Liver (tissue), 9 donors: ENCODE measurements around the gene COL1A2. TPM values are rescaled to one million over a fixed set of nuclear protein-coding genes. Genes with fewer than 3 reads are reported as not detected.

Experiments
- DNase-seq: peaks from one replicate; pipeline ENCODE4 v3.0.0-alpha.2; 2017; ENCODE audit warnings: low spot score
- H3K27ac ChIP-seq, 2 donors: one replicate each; pipeline ENCODE4 v1.7.0; 2013; ENCODE audit warnings: inconsistent platforms in 2 of 2, low read length in 2 of 2, control low read depth in 1 of 2, low read depth in 1 of 2, mild to moderate bottlenecking in 1 of 2
- H3K27me3 ChIP-seq, 4 donors: one replicate each; pipeline versions ENCODE4 v1.6.1 to v1.7.0; 2013; ENCODE audit warnings: low read length in 3 of 4, inconsistent platforms in 1 of 4, mild to moderate bottlenecking in 1 of 4, moderate library complexity in 1 of 4; ENCODE audit not compliant: control insufficient read depth in 4 of 4, insufficient read depth in 4 of 4
- H3K36me3 ChIP-seq, 4 donors: one replicate each; pipeline versions ENCODE4 v1.6.1 to v1.7.0; 2013; ENCODE audit warnings: low read length in 3 of 4, mild to moderate bottlenecking in 3 of 4, low read depth in 1 of 4, moderate library complexity in 1 of 4; ENCODE audit not compliant: control insufficient read depth in 4 of 4, insufficient read depth in 3 of 4
- H3K4me1 ChIP-seq, 4 donors: one replicate each; pipeline versions ENCODE4 v1.6.1 to v1.7.0; 2013; ENCODE audit warnings: low read length in 3 of 4, mild to moderate bottlenecking in 3 of 4, moderate library complexity in 1 of 4; ENCODE audit not compliant: control insufficient read depth in 4 of 4, insufficient read depth in 4 of 4
- H3K4me3 ChIP-seq, 3 donors: one replicate each; pipeline versions ENCODE4 v1.6.1 to v1.7.0; 2013; ENCODE audit warnings: low read length in 3 of 3, control low read depth in 1 of 3, low read depth in 1 of 3, mild to moderate bottlenecking in 1 of 3
- H3K9ac ChIP-seq, 2 donors: one replicate each; pipeline ENCODE4 v1.7.0; 2013; ENCODE audit warnings: low read length in 2 of 2, mild to moderate bottlenecking in 2 of 2, moderate library complexity in 2 of 2, control low read depth in 1 of 2, low read depth in 1 of 2
- H3K9me3 ChIP-seq, 4 donors: one replicate each; pipeline versions ENCODE4 v1.6.1 to v1.7.0; 2013; ENCODE audit warnings: low read length in 3 of 4; ENCODE audit not compliant: control insufficient read depth in 4 of 4
- FOXA2 ChIP-seq: IDR thresholded peaks from 2 replicates; pipeline ENCODE4 v1.6.1; 2016; ENCODE audit warnings: antibody characterized with exemption
- GABPA ChIP-seq, 2 donors: IDR thresholded peaks in 1 of 2; conservative IDR thresholded peaks in 1 of 2; 2 replicates each; pipeline ENCODE4 v1.6.1; 2016; ENCODE audit warnings: antibody characterized with exemption in 2 of 2, mild to moderate bottlenecking in 1 of 2, moderate library complexity in 1 of 2
- NR2F2 ChIP-seq: IDR thresholded peaks from 2 replicates; pipeline ENCODE4 v1.6.1; 2016; ENCODE audit warnings: antibody characterized with exemption
- RAD21 ChIP-seq, 2 donors: IDR thresholded peaks; 2 replicates each; pipeline ENCODE4 v1.6.1; 2016; ENCODE audit warnings: antibody characterized with exemption in 2 of 2, mild to moderate bottlenecking in 2 of 2
- RXRA ChIP-seq, 2 donors: IDR thresholded peaks; 2 replicates each; pipeline ENCODE4 v1.6.1; 2017 to 2018; ENCODE audit warnings: antibody characterized with exemption in 2 of 2, mild to moderate bottlenecking in 1 of 2
- TAF1 ChIP-seq: conservative IDR thresholded peaks from 2 replicates; pipeline ENCODE4 v1.6.1; 2016; ENCODE audit warnings: antibody characterized with exemption, mild to moderate bottlenecking
- YY1 ChIP-seq: IDR thresholded peaks from 2 replicates; pipeline ENCODE4 v1.6.1; 2016; ENCODE audit warnings: antibody characterized with exemption, mild to moderate bottlenecking
- WGBS: extraction: QIAGEN DNeasy Blood & Tissue Kit; methylation state at CpG from one replicate; pipeline ENCODE4 v1.1.7; 2013; 5-methylcytosine and 5-hydroxymethylcytosine counted together
- polyA plus RNA-seq, 2 donors: library from polyadenylated mRNA; stranded (reverse) in 1 of 2; unstranded in 1 of 2; fragments of 200-250 nt in 1 of 2; fragments of >200 nt in 1 of 2; fragmentation: Nextera tagmentation in 1 of 2; extraction: Ambion mirVana in 1 of 2; gene quantifications; one replicate each; pipeline versions ENCODE4 v1.2.1 to v1.2.3, GENCODE V29; 2013 to 2015
- total RNA-seq, 2 donors: library from RNA; depleted of rRNA; stranded (reverse); fragments of >200 nt; gene quantifications; one replicate each; pipeline ENCODE4 v1.2.3, GENCODE V29; 2014
- TF ChIP-seq, protein P1 (sequence below): IDR thresholded peaks from 2 replicates; pipeline ENCODE4 v1.6.1; 2016; ENCODE audit warnings: antibody characterized with exemption, mild to moderate bottlenecking
- TF ChIP-seq, protein P2 (sequence below): IDR thresholded peaks from 2 replicates; pipeline ENCODE4 v1.6.1; 2016; ENCODE audit warnings: antibody characterized with exemption
- donor health status: healthy.
- donor health status: healthy.
- donor health status: healthy.
- donor health status: healthy.
- donor health status: healthy.

The COL1A2 gene
- total RNA-seq = 10 to 100 TPM; 35.0 to 86.2 TPM
- polyA plus RNA-seq = 10 to 100 TPM; 11.5 to 49.1 TPM

DNA sequence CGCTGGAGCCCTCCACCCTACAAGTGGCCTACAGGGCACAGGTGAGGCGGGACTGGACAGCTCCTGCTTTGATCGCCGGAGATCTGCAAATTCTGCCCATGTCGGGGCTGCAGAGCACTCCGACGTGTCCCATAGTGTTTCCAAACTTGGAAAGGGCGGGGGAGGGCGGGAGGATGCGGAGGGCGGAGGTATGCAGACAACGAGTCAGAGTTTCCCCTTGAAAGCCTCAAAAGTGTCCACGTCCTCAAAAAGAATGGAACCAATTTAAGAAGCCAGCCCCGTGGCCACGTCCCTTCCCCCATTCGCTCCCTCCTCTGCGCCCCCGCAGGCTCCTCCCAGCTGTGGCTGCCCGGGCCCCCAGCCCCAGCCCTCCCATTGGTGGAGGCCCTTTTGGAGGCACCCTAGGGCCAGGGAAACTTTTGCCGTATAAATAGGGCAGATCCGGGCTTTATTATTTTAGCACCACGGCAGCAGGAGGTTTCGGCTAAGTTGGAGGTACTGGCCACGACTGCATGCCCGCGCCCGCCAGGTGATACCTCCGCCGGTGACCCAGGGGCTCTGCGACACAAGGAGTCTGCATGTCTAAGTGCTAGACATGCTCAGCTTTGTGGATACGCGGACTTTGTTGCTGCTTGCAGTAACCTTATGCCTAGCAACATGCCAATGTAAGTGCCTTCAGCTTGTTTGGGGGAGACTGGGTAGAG, at the start of gene COL1A2:
COL1A2 (plus strand) TSS at position 459 of the 704 bp plus-strand sequence; CDS start at position 596, 137 bp downstream.
- no peaks in the 10 kb centered on the region for H3K36me3 ChIP-seq
- 5% methylated on average over 32 of the region's 32 CpGs for WGBS
- no peaks in the 10 kb centered on the region for H3K9me3 ChIP-seq
- H3K4me1 ChIP-seq = peaks cover 0 to 5% (median 2%) of the 10 kb centered on the region in 4 donors
- TF ChIP-seq, protein P1, sequence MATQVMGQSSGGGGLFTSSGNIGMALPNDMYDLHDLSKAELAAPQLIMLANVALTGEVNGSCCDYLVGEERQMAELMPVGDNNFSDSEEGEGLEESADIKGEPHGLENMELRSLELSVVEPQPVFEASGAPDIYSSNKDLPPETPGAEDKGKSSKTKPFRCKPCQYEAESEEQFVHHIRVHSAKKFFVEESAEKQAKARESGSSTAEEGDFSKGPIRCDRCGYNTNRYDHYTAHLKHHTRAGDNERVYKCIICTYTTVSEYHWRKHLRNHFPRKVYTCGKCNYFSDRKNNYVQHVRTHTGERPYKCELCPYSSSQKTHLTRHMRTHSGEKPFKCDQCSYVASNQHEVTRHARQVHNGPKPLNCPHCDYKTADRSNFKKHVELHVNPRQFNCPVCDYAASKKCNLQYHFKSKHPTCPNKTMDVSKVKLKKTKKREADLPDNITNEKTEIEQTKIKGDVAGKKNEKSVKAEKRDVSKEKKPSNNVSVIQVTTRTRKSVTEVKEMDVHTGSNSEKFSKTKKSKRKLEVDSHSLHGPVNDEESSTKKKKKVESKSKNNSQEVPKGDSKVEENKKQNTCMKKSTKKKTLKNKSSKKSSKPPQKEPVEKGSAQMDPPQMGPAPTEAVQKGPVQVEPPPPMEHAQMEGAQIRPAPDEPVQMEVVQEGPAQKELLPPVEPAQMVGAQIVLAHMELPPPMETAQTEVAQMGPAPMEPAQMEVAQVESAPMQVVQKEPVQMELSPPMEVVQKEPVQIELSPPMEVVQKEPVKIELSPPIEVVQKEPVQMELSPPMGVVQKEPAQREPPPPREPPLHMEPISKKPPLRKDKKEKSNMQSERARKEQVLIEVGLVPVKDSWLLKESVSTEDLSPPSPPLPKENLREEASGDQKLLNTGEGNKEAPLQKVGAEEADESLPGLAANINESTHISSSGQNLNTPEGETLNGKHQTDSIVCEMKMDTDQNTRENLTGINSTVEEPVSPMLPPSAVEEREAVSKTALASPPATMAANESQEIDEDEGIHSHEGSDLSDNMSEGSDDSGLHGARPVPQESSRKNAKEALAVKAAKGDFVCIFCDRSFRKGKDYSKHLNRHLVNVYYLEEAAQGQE = peak; percentile 40
- no peak for TF ChIP-seq RXRA (IDR thresholded peaks at IDR 0.05)
- peak within 1 kb of the TSS in 1 of 3 donors; percentile 21 for H3K4me3 ChIP-seq
- peak within 1 kb of the TSS; percentile 48 to 78 for H3K27ac ChIP-seq
- DNase-seq = no peak
- H3K27me3 ChIP-seq = peaks cover 0 to 10% (median 0%) of the 10 kb centered on the region in 4 donors
- H3K9ac ChIP-seq = no peak within 1 kb of the TSS

DNA sequence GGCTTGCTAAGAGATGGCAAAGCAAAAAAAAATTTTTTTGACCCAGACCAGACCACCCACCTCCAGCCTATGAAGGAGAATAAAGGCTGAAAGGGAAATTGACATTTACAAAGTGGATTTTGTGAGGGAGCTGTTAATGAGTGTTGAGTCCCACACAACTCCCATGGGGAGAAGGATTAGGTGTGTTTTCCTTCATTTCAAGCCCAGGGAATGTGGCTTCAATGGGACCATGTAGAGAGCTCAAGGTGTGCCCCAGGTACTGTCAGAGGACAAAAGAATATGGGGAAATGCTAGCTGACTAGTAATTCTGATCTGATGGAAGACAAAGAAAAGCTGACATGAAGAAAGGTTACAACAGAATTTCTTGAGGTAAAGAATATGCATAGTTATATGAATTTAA, 48.8 kb upstream of the COL1A2 start:
- TF ChIP-seq, protein P2, sequence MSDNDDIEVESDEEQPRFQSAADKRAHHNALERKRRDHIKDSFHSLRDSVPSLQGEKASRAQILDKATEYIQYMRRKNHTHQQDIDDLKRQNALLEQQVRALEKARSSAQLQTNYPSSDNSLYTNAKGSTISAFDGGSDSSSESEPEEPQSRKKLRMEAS = no peak
- no peak for TF ChIP-seq TAF1
- no peak for TF ChIP-seq YY1
- no peak for TF ChIP-seq GABPA (IDR thresholded peaks at IDR 0.05 in 1 of 2, conservative IDR thresholded peaks at IDR 0.05 in 1 of 2)
- TF ChIP-seq NR2F2 = no peak
- no peak for TF ChIP-seq FOXA2
- no peak overlapping the region for H3K27ac ChIP-seq
- no peak overlapping the region for H3K9ac ChIP-seq
- no peaks in the 10 kb centered on the region for H3K27me3 ChIP-seq
- no peaks in the 10 kb centered on the region for H3K9me3 ChIP-seq
- DNase-seq = no peak
- no peak overlapping the region for H3K4me3 ChIP-seq
- H3K4me1 ChIP-seq = no peaks in the 10 kb centered on the region
- H3K36me3 ChIP-seq = no peaks in the 10 kb centered on the region

- no peak for DNase-seq
- H3K9ac ChIP-seq = no peak overlapping the region
- H3K9me3 ChIP-seq = no peaks in the 10 kb centered on the region
- H3K27ac ChIP-seq = no peak overlapping the region
- no peaks in the 10 kb centered on the region for H3K27me3 ChIP-seq
- no peaks in the 10 kb centered on the region for H3K36me3 ChIP-seq
- no peaks in the 10 kb centered on the region for H3K4me1 ChIP-seq
- TF ChIP-seq NR2F2 = no peak
- peak in 1 of 2 donors; percentile 9 for TF ChIP-seq RAD21 (IDR thresholded peaks at IDR 0.05)
- TF ChIP-seq FOXA2 = no peak
- no peak overlapping the region for H3K4me3 ChIP-seq
- 63% methylated on average over 3 of the region's 3 CpGs for WGBS
Measured at GRCh38 chr7:94348142-94348541, 46.6 kb upstream of the COL1A2 start.
